Measurements from ENCODE around the gene TMEM179B. TPM values are rescaled to one million over a fixed set of nuclear protein-coding genes. Genes with fewer than 3 reads are reported as not detected.

Gene TMEM179B
- total and polyA plus RNA-seq, 9 of the 15 experiments (the other 6 are each of a cell fraction or from before 2014, with no cell fraction given), result 27.7 to 105 (median 37.0) TPM

- TF ChIP-seq TRIM24 (IDR thresholded peaks at IDR 0.05) (no peak), NR0B1 (IDR thresholded peaks at IDR 0.05; ENCODE audit: partially characterized antibody) (no peak), TAF7 (tag; IDR thresholded peaks at IDR 0.05) (no peak), ATF4 (CRISPR knock-in tag; IDR thresholded peaks at IDR 0.05) (no peak), XRCC5 (IDR thresholded peaks at IDR 0.05; ENCODE audit: low read depth, low read length) (0 out of 2 replicates have a peak, but pooled peaks have one; percentile 30), E2F3 (CRISPR knock-in tag; IDR thresholded peaks at IDR 0.05) (no peak), RBFOX2 (IDR thresholded peaks at IDR 0.05; ENCODE audit: low read depth, low read length) (no peak), ZNF143 (CRISPR knock-in tag; IDR thresholded peaks at IDR 0.05) (no peak), U2AF1 (optimal IDR thresholded peaks at IDR 0.05; ENCODE audit: low read depth, low read length) (no peak), ZBTB49 (CRISPR knock-in tag; IDR thresholded peaks at IDR 0.05; ENCODE audit: borderline replicate concordance) (no peak), NFATC3 (IDR thresholded peaks at IDR 0.05) (no peak), E2F5 (CRISPR knock-in tag; IDR thresholded peaks at IDR 0.05) (no peak), ARNT (IDR thresholded peaks at IDR 0.05) (0 out of 4 replicates have a peak, but pooled peaks of 1 of the 2 experiments have one; percentile 19), TCF7L2 (IDR thresholded peaks at IDR 0.05; ENCODE audit: low read depth, low read length) (no peak), AFF4 (CRISPR knock-in tag; IDR thresholded peaks at IDR 0.05) (no peak), STAT6 (CRISPR knock-in tag; IDR thresholded peaks at IDR 0.05) (no peak)
Observed at GRCh38 chr11:62830904-62831519, 43.8 kb downstream of the TMEM179B start (continued).
